HepG2 (cell line): Measurements from ENCODE around the gene ESR1.

Source experiments
- NFIC ChIP-seq: IDR thresholded peaks from 2 replicates; pipeline ENCODE4 v1.6.1; 2012; ENCODE audit warnings: mild to moderate bottlenecking, low read length, inconsistent platforms
- POLR2A ChIP-seq, 2 experiments: IDR thresholded peaks; 2 replicates each; pipeline ENCODE4 v1.6.1; 2011; ENCODE audit warnings: low read depth in 2 of 2, low read length in 2 of 2, mild to moderate bottlenecking in 1 of 2, moderate library complexity in 1 of 2; ENCODE audit not compliant: insufficient read depth in 1 of 2
- XBP1 ChIP-seq: sonication (generic); formaldehyde crosslinking; IDR thresholded peaks from 2 replicates; pipeline ENCODE4 v1.5.0; 2020; ENCODE audit warnings: missing genetic modification reagents
- ZBTB7A ChIP-seq: sonication (generic); formaldehyde crosslinking; IDR thresholded peaks from 2 replicates; pipeline ENCODE4 v1.8.0; 2022; ENCODE audit warnings: mild to moderate bottlenecking, missing genetic modification reagents
- ZMYM2 ChIP-seq: sonication (generic); formaldehyde crosslinking; IDR thresholded peaks from 2 replicates; pipeline ENCODE4 v1.8.0; 2022; ENCODE audit warnings: mild to moderate bottlenecking, missing genetic modification reagents
- TF ChIP-seq, protein P1 (sequence below): sonication (generic); formaldehyde crosslinking; IDR thresholded peaks from 2 replicates; pipeline ENCODE4 v1.4.0; 2020; ENCODE audit warnings: missing genetic modification reagents
- TF ChIP-seq, protein P2 (sequence below): sonication (generic); formaldehyde crosslinking; IDR thresholded peaks from 2 replicates; pipeline ENCODE4 v1.5.0; 2020; ENCODE audit warnings: mild to moderate bottlenecking, missing genetic modification reagents, moderate library complexity

DNA sequence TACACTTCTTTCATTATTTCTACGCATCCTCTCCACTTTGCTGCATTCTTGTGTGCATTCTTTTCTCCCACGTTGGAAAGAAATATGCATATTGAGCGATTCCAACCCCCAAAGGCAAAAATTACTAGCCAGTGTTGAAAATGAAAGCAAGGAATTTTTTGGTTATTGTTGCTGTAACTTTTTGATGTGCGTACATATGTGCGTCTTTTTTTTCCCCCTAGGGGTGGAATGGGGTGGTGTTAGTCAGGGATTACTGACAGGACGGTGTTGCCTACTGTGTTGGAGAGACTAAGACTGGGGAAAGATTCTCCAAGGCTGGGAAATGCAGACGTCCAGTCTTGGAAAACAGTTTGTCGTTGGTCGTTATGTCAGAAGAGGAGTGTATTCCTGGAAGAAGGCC lies 44.2 kb upstream of the ESR1 start:
- TF ChIP-seq ZBTB7A (CRISPR knock-in tag) = no peak
- TF ChIP-seq XBP1 = no peak
- TF ChIP-seq POLR2A (IDR thresholded peaks at IDR 0.05; ENCODE audit: insufficient read depth in 1 of 2, low read depth in 2 of 2, low read length in 2 of 2) = no peak
- no peak for TF ChIP-seq NFIC
- TF ChIP-seq, protein P1, sequence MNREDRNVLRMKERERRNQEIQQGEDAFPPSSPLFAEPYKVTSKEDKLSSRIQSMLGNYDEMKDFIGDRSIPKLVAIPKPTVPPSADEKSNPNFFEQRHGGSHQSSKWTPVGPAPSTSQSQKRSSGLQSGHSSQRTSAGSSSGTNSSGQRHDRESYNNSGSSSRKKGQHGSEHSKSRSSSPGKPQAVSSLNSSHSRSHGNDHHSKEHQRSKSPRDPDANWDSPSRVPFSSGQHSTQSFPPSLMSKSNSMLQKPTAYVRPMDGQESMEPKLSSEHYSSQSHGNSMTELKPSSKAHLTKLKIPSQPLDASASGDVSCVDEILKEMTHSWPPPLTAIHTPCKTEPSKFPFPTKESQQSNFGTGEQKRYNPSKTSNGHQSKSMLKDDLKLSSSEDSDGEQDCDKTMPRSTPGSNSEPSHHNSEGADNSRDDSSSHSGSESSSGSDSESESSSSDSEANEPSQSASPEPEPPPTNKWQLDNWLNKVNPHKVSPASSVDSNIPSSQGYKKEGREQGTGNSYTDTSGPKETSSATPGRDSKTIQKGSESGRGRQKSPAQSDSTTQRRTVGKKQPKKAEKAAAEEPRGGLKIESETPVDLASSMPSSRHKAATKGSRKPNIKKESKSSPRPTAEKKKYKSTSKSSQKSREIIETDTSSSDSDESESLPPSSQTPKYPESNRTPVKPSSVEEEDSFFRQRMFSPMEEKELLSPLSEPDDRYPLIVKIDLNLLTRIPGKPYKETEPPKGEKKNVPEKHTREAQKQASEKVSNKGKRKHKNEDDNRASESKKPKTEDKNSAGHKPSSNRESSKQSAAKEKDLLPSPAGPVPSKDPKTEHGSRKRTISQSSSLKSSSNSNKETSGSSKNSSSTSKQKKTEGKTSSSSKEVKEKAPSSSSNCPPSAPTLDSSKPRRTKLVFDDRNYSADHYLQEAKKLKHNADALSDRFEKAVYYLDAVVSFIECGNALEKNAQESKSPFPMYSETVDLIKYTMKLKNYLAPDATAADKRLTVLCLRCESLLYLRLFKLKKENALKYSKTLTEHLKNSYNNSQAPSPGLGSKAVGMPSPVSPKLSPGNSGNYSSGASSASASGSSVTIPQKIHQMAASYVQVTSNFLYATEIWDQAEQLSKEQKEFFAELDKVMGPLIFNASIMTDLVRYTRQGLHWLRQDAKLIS = no peak
- TF ChIP-seq ZMYM2 = no peak
- TF ChIP-seq, protein P2, sequence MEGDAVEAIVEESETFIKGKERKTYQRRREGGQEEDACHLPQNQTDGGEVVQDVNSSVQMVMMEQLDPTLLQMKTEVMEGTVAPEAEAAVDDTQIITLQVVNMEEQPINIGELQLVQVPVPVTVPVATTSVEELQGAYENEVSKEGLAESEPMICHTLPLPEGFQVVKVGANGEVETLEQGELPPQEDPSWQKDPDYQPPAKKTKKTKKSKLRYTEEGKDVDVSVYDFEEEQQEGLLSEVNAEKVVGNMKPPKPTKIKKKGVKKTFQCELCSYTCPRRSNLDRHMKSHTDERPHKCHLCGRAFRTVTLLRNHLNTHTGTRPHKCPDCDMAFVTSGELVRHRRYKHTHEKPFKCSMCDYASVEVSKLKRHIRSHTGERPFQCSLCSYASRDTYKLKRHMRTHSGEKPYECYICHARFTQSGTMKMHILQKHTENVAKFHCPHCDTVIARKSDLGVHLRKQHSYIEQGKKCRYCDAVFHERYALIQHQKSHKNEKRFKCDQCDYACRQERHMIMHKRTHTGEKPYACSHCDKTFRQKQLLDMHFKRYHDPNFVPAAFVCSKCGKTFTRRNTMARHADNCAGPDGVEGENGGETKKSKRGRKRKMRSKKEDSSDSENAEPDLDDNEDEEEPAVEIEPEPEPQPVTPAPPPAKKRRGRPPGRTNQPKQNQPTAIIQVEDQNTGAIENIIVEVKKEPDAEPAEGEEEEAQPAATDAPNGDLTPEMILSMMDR (CRISPR knock-in tag) = no peak
